HepG2 (cell line): ENCODE results near the gene THRA. TPM values are rescaled to one million over a fixed set of nuclear protein-coding genes. Genes with fewer than 3 reads are reported as not detected.
A peak's percentile ranks its signal among the peaks of the same experiment; 100 is the strongest.

Experiments
- AHR ChIP-seq: IDR thresholded peaks from 2 replicates; pipeline ENCODE4 v1.6.1; 2018; ENCODE audit warnings: missing genetic modification reagents, missing compliant biosample characterization
- CHCHD3 ChIP-seq: sonication (generic); formaldehyde crosslinking; IDR thresholded peaks from 2 replicates; pipeline ENCODE4 v1.8.0; 2022; ENCODE audit warnings: mild to moderate bottlenecking, missing genetic modification reagents, moderate library complexity
- EZH2 ChIP-seq: conservative IDR thresholded peaks from 2 replicates; pipeline ENCODE4 v1.6.1; 2012; ENCODE audit warnings: mild to moderate bottlenecking, low read depth, low read length, moderate library complexity
- FLYWCH1 ChIP-seq: sonication (generic); formaldehyde crosslinking; IDR thresholded peaks from 2 replicates; pipeline ENCODE4 v1.8.1; 2023; ENCODE audit warnings: mild to moderate bottlenecking, missing genetic modification reagents
- GATA4 ChIP-seq: sonication (generic); IDR thresholded peaks from 2 replicates; pipeline ENCODE4 v1.6.1; 2016; ENCODE audit warnings: antibody characterized with exemption, low read depth, borderline replicate concordance
- HOXA5 ChIP-seq: sonication (generic); formaldehyde crosslinking; IDR thresholded peaks from 2 replicates; pipeline ENCODE4 v1.4.0; 2020; ENCODE audit warnings: missing genetic modification reagents
- KDM2A ChIP-seq: sonication (generic); formaldehyde crosslinking; IDR thresholded peaks from 2 replicates; pipeline ENCODE4 v1.4.0; 2020; ENCODE audit warnings: low read depth, missing genetic modification reagents, borderline replicate concordance
- MTA1 ChIP-seq: sonication (generic); formaldehyde crosslinking; IDR thresholded peaks from 2 replicates; pipeline ENCODE4 v1.4.0; 2020; ENCODE audit warnings: missing genetic modification reagents, mild to moderate bottlenecking, borderline replicate concordance
- SALL1 ChIP-seq: sonication (generic); formaldehyde crosslinking; IDR thresholded peaks from 2 replicates; pipeline ENCODE4 v1.8.0; 2022; ENCODE audit warnings: mild to moderate bottlenecking, missing genetic modification reagents
- TGIF2 ChIP-seq: IDR thresholded peaks from 2 replicates; pipeline ENCODE4 v1.6.1; 2016; ENCODE audit warnings: control low read depth, missing compliant biosample characterization
- ZNF34 ChIP-seq: sonication (generic); formaldehyde crosslinking; IDR thresholded peaks from 2 replicates; pipeline ENCODE4 v1.4.0; 2020; ENCODE audit warnings: mild to moderate bottlenecking, missing genetic modification reagents, borderline replicate concordance
- ZNF431 ChIP-seq: sonication (generic); formaldehyde crosslinking; IDR thresholded peaks from 2 replicates; pipeline ENCODE4 v1.9.0; 2022; ENCODE audit warnings: missing genetic modification reagents, low read depth, mild to moderate bottlenecking, borderline replicate concordance
- ZNF768 ChIP-seq: sonication (generic); formaldehyde crosslinking; IDR thresholded peaks from 2 replicates; pipeline ENCODE4 v1.4.0; 2020; ENCODE audit warnings: missing genetic modification reagents
- ZNF772 ChIP-seq: sonication (generic); formaldehyde crosslinking; IDR thresholded peaks from 2 replicates; pipeline ENCODE4 v1.5.0; 2020; ENCODE audit warnings: mild to moderate bottlenecking, missing genetic modification reagents
- ZNF781 ChIP-seq: sonication (generic); formaldehyde crosslinking; IDR thresholded peaks from 2 replicates; pipeline ENCODE4 v1.5.1; 2020; ENCODE audit warnings: borderline replicate concordance, mild to moderate bottlenecking, missing genetic modification reagents; ENCODE audit errors: not compliant biosample characterization
- ZSCAN9 ChIP-seq: IDR thresholded peaks from 2 replicates; pipeline ENCODE4 v1.6.1; 2016; ENCODE audit warnings: borderline replicate concordance
- polyA plus RNA-seq, 8 experiments: library from polyadenylated mRNA; depleted of rRNA in 3 of 8; stranded (reverse) in 7 of 8; unstranded in 1 of 8; fragments of >200 nt; fragmentation: Illumina TruSeq in 4 of 8; extraction: Trizol in 4 of 8; gene quantifications; 2 replicates each; pipeline versions ENCODE4 v1.2.1 to v1.2.3, GENCODE V29; 2011 to 2016; ENCODE audit warnings: low read depth in 4 of 8, missing spikeins in 1 of 8, mixed read lengths in 1 of 8; ENCODE audit not compliant: insufficient read depth in 1 of 8
- total RNA-seq, 5 experiments: library from RNA; depleted of rRNA; stranded (reverse); fragments of >200 nt; fragmentation: Illumina TruSeq; extraction: Trizol; gene quantifications; 2 replicates each; pipeline ENCODE4 v1.2.3, GENCODE V29; 2016; ENCODE audit warnings: low read depth in 1 of 5
- TF ChIP-seq, protein P1 (sequence below): sonication (generic); formaldehyde crosslinking; IDR thresholded peaks from 2 replicates; pipeline ENCODE4 v1.4.0; 2020; ENCODE audit warnings: mild to moderate bottlenecking, missing genetic modification reagents
- TF ChIP-seq, protein P2 (sequence below): sonication (generic); formaldehyde crosslinking; IDR thresholded peaks from 2 replicates; pipeline ENCODE4 v1.8.1; 2022; ENCODE audit warnings: low read depth, mild to moderate bottlenecking, missing genetic modification reagents
- TF ChIP-seq, protein P3 (sequence below), 2 experiments: sonication (generic) in 1 of 2; formaldehyde crosslinking in 1 of 2; IDR thresholded peaks; 2 replicates each; pipeline versions ENCODE4 v1.4.0 to v1.6.1; 2016 to 2020; ENCODE audit warnings: borderline replicate concordance in 1 of 2, low read depth in 1 of 2, mild to moderate bottlenecking in 1 of 2, missing genetic modification reagents in 1 of 2
- TF ChIP-seq, protein P4 (sequence below): sonication (generic); formaldehyde crosslinking; IDR thresholded peaks from 2 replicates; pipeline ENCODE4 v1.4.0; 2020; ENCODE audit warnings: low read depth, mild to moderate bottlenecking, missing genetic modification reagents

THRA gene
- total and polyA plus RNA-seq, 2 of the 13 experiments (the other 11 are each of a cell fraction or from before 2014, with no cell fraction given) = 8.0 to 9.9 TPM

DNA sequence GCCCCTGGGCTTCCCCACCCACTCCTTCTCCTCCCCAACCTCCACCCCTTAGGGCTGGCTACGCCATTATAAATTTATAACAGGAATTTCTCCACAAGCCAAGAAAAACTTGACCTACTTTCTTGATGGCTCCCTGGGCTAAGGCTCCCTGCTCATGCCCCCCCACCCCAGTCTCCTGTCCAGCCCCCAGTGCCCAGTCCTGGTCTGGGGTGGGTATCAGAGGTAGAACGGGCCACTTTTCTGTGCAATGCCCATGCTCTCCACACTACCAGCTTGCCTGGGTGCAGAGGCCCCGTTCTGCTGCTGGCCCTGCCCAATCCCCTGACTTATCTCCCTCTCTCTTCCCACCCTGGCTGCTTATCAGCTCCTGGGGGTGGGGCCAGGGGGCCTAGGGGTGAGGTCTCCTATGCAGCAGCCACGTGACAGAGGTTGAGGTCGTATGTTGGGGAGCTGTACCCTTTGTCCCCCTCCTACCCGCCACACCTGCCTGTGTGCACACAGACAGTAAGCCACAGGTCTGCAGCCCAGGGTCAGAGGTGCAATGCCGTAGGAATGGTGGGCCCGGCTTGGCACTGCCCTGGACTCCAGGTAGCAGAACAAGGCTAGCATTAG lies 10.1 kb downstream of the THRA start (continued):
- no peak for TF ChIP-seq ZNF768 (CRISPR knock-in tag)
- TF ChIP-seq ZSCAN9 = no peak
- TF ChIP-seq HOXA5 (CRISPR knock-in tag) = no peak
- TF ChIP-seq ZNF34 (CRISPR knock-in tag) = no peak
- no peak for TF ChIP-seq ZNF781
- no peak for TF ChIP-seq FLYWCH1 (CRISPR knock-in tag)
- TF ChIP-seq, protein P1, sequence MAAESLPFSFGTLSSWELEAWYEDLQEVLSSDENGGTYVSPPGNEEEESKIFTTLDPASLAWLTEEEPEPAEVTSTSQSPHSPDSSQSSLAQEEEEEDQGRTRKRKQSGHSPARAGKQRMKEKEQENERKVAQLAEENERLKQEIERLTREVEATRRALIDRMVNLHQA = no peak
- no peak for TF ChIP-seq ZNF431 (CRISPR knock-in tag)
- no peak for TF ChIP-seq ZNF772 (CRISPR knock-in tag)
- TF ChIP-seq EZH2 = no peak
- no peak for TF ChIP-seq TGIF2 (CRISPR knock-in tag)
- TF ChIP-seq, protein P2, sequence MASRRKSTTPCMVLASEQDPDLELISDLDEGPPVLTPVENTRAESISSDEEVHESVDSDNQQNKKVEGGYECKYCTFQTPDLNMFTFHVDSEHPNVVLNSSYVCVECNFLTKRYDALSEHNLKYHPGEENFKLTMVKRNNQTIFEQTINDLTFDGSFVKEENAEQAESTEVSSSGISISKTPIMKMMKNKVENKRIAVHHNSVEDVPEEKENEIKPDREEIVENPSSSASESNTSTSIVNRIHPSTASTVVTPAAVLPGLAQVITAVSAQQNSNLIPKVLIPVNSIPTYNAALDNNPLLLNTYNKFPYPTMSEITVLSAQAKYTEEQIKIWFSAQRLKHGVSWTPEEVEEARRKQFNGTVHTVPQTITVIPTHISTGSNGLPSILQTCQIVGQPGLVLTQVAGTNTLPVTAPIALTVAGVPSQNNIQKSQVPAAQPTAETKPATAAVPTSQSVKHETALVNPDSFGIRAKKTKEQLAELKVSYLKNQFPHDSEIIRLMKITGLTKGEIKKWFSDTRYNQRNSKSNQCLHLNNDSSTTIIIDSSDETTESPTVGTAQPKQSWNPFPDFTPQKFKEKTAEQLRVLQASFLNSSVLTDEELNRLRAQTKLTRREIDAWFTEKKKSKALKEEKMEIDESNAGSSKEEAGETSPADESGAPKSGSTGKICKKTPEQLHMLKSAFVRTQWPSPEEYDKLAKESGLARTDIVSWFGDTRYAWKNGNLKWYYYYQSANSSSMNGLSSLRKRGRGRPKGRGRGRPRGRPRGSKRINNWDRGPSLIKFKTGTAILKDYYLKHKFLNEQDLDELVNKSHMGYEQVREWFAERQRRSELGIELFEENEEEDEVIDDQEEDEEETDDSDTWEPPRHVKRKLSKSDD (CRISPR knock-in tag) = no peak
- TF ChIP-seq AHR (CRISPR knock-in tag) = no peak
- TF ChIP-seq, protein P3, sequence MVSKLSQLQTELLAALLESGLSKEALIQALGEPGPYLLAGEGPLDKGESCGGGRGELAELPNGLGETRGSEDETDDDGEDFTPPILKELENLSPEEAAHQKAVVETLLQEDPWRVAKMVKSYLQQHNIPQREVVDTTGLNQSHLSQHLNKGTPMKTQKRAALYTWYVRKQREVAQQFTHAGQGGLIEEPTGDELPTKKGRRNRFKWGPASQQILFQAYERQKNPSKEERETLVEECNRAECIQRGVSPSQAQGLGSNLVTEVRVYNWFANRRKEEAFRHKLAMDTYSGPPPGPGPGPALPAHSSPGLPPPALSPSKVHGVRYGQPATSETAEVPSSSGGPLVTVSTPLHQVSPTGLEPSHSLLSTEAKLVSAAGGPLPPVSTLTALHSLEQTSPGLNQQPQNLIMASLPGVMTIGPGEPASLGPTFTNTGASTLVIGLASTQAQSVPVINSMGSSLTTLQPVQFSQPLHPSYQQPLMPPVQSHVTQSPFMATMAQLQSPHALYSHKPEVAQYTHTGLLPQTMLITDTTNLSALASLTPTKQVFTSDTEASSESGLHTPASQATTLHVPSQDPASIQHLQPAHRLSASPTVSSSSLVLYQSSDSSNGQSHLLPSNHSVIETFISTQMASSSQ (IDR thresholded peaks at IDR 0.05; ENCODE audit: low read depth) = no peak
- TF ChIP-seq, protein P3 (CRISPR knock-in tag; IDR thresholded peaks at IDR 0.05; ENCODE audit: borderline replicate concordance) = 0 out of 2 replicates have a peak, but pooled peaks have one; percentile 57
- TF ChIP-seq, protein P4, sequence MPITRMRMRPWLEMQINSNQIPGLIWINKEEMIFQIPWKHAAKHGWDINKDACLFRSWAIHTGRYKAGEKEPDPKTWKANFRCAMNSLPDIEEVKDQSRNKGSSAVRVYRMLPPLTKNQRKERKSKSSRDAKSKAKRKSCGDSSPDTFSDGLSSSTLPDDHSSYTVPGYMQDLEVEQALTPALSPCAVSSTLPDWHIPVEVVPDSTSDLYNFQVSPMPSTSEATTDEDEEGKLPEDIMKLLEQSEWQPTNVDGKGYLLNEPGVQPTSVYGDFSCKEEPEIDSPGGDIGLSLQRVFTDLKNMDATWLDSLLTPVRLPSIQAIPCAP (CRISPR knock-in tag) = no peak
- TF ChIP-seq MTA1 (CRISPR knock-in tag) = peak; percentile 88
- peak; percentile 38; the same call in 1 of the 2 replicates for TF ChIP-seq SALL1 (CRISPR knock-in tag)
- no peak for TF ChIP-seq KDM2A (CRISPR knock-in tag)
- TF ChIP-seq GATA4 = peak; percentile 27; the same call in 1 of the 2 replicates
- no peak for TF ChIP-seq CHCHD3 (CRISPR knock-in tag)
